NCI-H748 treated with DMSO at 0.1 percent for 48 hours (cell line): ENCODE measurements around the gene CRK.
"Not testable (repeated sequence)": the region's sequence is repeated elsewhere in the genome, so short reads cannot be mapped to it uniquely, and the experiment has no call there.

ENCODE experiments used
- DNase-seq: peaks from one replicate; lab custom pipeline; 2025; lab: John Stamatoyannopoulos, UW

Gene CRK

GRCh38 chr17:1387490-1388227 is 68.4 kb downstream of the CRK start:
- DNase-seq, result not testable (repeated sequence)

GRCh38 chr17:1386675-1387190 is 69.3 kb downstream of the CRK start:
- DNase-seq, result not testable (repeated sequence)

- DNase-seq, result no peak
Observed at GRCh38 chr17:1386265-1386664, 69.8 kb downstream of the CRK start.

- DNase-seq, result no peak
Observed at GRCh38 chr17:1385861-1386260, 70.2 kb downstream of the CRK start.

- no peak for DNase-seq
Observed at GRCh38 chr17:1384905-1385435, 71.1 kb downstream of the CRK start.

GRCh38 chr17:1379930-1380313 is 76.1 kb downstream of the CRK start:
- DNase-seq, result no peak

GRCh38 chr17:1379208-1379929 is 76.7 kb downstream of the CRK start:
- no peak for DNase-seq

- not testable (repeated sequence) for DNase-seq
Observed at GRCh38 chr17:1378476-1378860, 77.6 kb downstream of the CRK start.

GRCh38 chr17:1377334-1377733 is 78.7 kb downstream of the CRK start:
- DNase-seq, result no peak

- no peak for DNase-seq
Observed at GRCh38 chr17:1376061-1376460, 80.0 kb downstream of the CRK start.

- no peak for DNase-seq
Observed at GRCh38 chr17:1375615-1376014, 80.4 kb downstream of the CRK start.

GRCh38 chr17:1374431-1375177 is 81.4 kb downstream of the CRK start:
- DNase-seq, result no peak

- no peak for DNase-seq
Observed at GRCh38 chr17:1373707-1374237, 82.3 kb downstream of the CRK start.

- DNase-seq, result no peak
Observed at GRCh38 chr17:1372618-1373017, 83.4 kb downstream of the CRK start.

- no peak for DNase-seq
Observed at GRCh38 chr17:1371893-1372590, 84.0 kb downstream of the CRK start.
